Neutrophil (primary cell): ENCODE measurements around the gene MPDZ.

Source experiments
- H3K27ac ChIP-seq: fragments of 200-600 bp; sonication (generic); 2 replicates; pipeline ENCODE4 v1.5.1; 2016; ENCODE audit warnings: mild to moderate bottlenecking, moderate library complexity
- H3K27me3 ChIP-seq: fragments of 200-600 bp; sonication (generic); 2 replicates; pipeline ENCODE4 v1.6.0; 2016; ENCODE audit warnings: mild to moderate bottlenecking
- H3K36me3 ChIP-seq: fragments of 200-600 bp; sonication (generic); 2 replicates; pipeline ENCODE4 v1.5.1; 2017
- H3K4me1 ChIP-seq, 2 experiments: fragments of 200-600 bp in 1 of 2; sonication (generic) in 1 of 2; 1 replicate in 1 of 2; 2 replicates in 1 of 2; pipeline versions ENCODE4 v1.5.1 to v1.6.1; 2013 to 2016; ENCODE audit warnings: low read depth in 1 of 2, low read length in 1 of 2, mild to moderate bottlenecking in 1 of 2, moderate library complexity in 1 of 2; ENCODE audit not compliant: control insufficient read depth in 1 of 2, insufficient read depth in 1 of 2
- H3K4me3 ChIP-seq, 2 experiments: fragments of 200-600 bp in 1 of 2; sonication (generic) in 1 of 2; 1 replicate in 1 of 2; 2 replicates in 1 of 2; pipeline ENCODE4 v1.5.1; 2013 to 2016; ENCODE audit warnings: low read depth in 1 of 2, low read length in 1 of 2, mild to moderate bottlenecking in 1 of 2, moderate library complexity in 1 of 2
- H3K9me3 ChIP-seq: fragments of 200-600 bp; sonication (generic); 2 replicates; pipeline ENCODE4 v1.5.1; 2016
- CTCF ChIP-seq: fragments of 200-600 bp; sonication (generic); IDR thresholded peaks from 2 replicates; pipeline ENCODE4 v1.5.1; 2016; ENCODE audit warnings: antibody characterized with exemption

MPDZ gene

GRCh38 chr9:13173553-13173952 lies 105.9 kb downstream of the MPDZ start:
- H3K4me3 ChIP-seq: no peak overlapping the region
- no peaks in the 10 kb centered on the region for H3K27me3 ChIP-seq
- H3K4me1 ChIP-seq: no peaks in the 10 kb centered on the region
- no peaks in the 10 kb centered on the region for H3K9me3 ChIP-seq
- H3K27ac ChIP-seq: no peak overlapping the region
- H3K36me3 ChIP-seq: no peaks in the 10 kb centered on the region
- TF ChIP-seq CTCF: no peak

GRCh38 chr9:13171261-13171660 lies 108.2 kb downstream of the MPDZ start:
- Histone ChIP-seq H3K4me1 (no peaks in the 10 kb centered on the region), H3K36me3 (no peaks in the 10 kb centered on the region), H3K4me3 (no peak overlapping the region), H3K27ac (no peak overlapping the region), H3K27me3 (no peaks in the 10 kb centered on the region), H3K9me3 (no peaks in the 10 kb centered on the region)
- TF ChIP-seq CTCF: no peak

GRCh38 chr9:13166996-13167395 lies 112.5 kb downstream of the MPDZ start:
- Histone ChIP-seq H3K36me3 (no peaks in the 10 kb centered on the region), H3K27me3 (no peaks in the 10 kb centered on the region), H3K27ac (no peak overlapping the region), H3K4me3 (no peak overlapping the region), H3K4me1 (no peaks in the 10 kb centered on the region), H3K9me3 (no peaks in the 10 kb centered on the region)
- no peak for TF ChIP-seq CTCF

- H3K4me1 ChIP-seq: no peaks in the 10 kb centered on the region
- no peaks in the 10 kb centered on the region for H3K9me3 ChIP-seq
- no peaks in the 10 kb centered on the region for H3K36me3 ChIP-seq
- no peaks in the 10 kb centered on the region for H3K27me3 ChIP-seq
- TF ChIP-seq CTCF: no peak
- H3K27ac ChIP-seq: no peak overlapping the region
- H3K4me3 ChIP-seq: no peak overlapping the region
Measured at GRCh38 chr9:13165956-13166355, 113.5 kb downstream of the MPDZ start.

- no peak for TF ChIP-seq CTCF
- H3K4me1 ChIP-seq: no peaks in the 10 kb centered on the region
- no peaks in the 10 kb centered on the region for H3K9me3 ChIP-seq
- no peaks in the 10 kb centered on the region for H3K36me3 ChIP-seq
- no peak overlapping the region for H3K27ac ChIP-seq
- H3K4me3 ChIP-seq: no peak overlapping the region
- no peaks in the 10 kb centered on the region for H3K27me3 ChIP-seq
Measured at GRCh38 chr9:13165236-13165945, 114.1 kb downstream of the MPDZ start.
